SK-MEL-5 (cell line): ENCODE data around the gene DCAF4L1. TPM values are rescaled to one million over a fixed set of nuclear protein-coding genes. Genes with fewer than 3 reads are reported as not detected.
A peak's percentile ranks its signal among the peaks of the same experiment; 100 is the strongest.

Source experiments
- DNase-seq: peaks from one replicate; pipeline ENCODE4 v3.0.0-alpha.2; 2016; ENCODE audit warnings: low read depth, low spot score
- in situ Hi-C: cut with HindIII; loops from 2 replicates; pipeline ENCODE4 v1.10.0; 2016; ENCODE audit warnings: low sequenced_read_pairs, high pct_unique_total_duplicates, low pct_unique_long_range_greater_than_20kb
- polyA plus RNA-seq, 2 experiments: library from polyadenylated mRNA; depleted of rRNA; stranded (reverse); fragments of >200 nt; gene quantifications; 2 replicates each; pipeline ENCODE4 v1.2.3, GENCODE V29; 2015
- total RNA-seq: library from RNA; depleted of rRNA; stranded (reverse); fragments of >200 nt; shearing (Covaris generic); gene quantifications from 2 replicates; pipeline ENCODE4 v1.2.3, GENCODE V29; 2014; rRNA removed

The DCAF4L1 gene, protein sequence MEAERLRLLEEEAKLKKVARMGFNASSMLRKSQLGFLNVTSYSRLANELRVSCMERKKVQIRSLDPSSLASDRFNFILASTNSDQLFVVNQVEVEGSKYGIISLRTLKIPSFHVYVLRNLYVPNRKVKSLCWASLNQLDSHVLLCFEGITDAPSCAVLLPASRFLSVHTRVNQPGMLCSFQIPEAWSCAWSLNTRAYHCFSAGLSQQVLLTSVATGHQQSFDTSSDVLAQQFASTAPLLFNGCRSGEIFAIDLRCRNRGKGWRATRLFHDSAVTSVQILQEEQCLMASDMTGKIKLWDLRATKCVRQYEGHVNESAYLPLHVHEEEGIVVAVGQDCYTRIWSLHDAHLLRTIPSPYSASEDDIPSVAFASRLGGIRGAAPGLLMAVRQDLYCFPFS
- total RNA-seq, result 0.18 and 0.21 TPM in 2 replicates
- 0.05 and 0.07 TPM in 2 replicates for polyA plus RNA-seq (2015; cell fraction: cytosol; rRNA removed)
- polyA plus RNA-seq (2015; cell fraction: nucleus; rRNA removed), result 3.3 and 4.1 TPM in 2 replicates

- in situ Hi-C loops, result no loop called here
- no peak for DNase-seq
These were observed at the start of gene DCAF4L1 for GRCh38 chr4:41981456-41981855. TSS of gene DCAF4L1 (plus strand) at chr4:41981756. CDS start at chr4:41981793, 37 bp downstream.

DNA sequence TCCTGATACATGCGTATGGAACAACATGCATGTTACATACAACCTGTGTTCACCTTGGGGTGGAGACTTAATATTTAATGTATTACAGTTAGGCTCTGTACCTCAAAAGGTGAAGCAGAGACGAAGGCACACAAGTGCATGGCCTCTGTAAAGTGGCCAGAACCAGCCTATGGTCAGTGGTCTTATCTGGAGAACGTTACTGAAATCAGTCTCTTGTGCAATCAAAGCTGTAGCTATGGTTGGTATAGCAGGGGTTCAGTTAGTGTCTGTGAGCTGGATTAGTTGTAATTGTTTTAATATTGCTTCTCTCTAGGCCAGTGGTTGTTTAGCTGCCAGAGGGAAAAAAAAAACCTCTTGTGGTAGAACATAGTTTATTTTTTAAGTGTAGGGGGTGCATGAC is 48.6 kb upstream of the DCAF4L1 start:
- DNase-seq, result no peak
- in situ Hi-C loops, result no loop called here

DNA sequence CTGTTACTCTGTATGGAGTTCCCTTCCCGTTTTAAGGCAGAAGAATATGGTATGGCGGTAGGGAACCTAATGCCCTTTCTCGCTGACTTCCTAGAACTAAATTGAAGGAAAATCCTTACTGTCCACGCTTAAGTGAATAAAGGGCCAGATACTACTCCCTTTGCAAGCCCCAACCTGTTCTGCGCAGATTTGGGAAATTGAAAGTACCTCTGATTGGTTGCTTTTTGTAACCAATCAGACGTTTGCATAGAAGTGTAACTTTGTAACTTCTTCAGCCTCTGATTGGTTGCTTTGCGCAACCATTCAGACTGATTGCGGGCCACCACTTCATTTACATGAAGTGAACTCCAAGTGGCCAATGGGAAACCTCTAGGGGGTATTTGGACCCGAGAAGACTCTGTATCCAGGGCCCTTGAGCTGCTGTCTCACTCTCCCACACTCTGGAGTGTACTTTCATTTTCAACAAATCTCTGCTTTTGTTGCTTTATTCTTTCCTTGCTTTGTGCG is 47.5 kb upstream of the DCAF4L1 start:
- in situ Hi-C loops, result no loop called here
- DNase-seq, result no peak

DNA sequence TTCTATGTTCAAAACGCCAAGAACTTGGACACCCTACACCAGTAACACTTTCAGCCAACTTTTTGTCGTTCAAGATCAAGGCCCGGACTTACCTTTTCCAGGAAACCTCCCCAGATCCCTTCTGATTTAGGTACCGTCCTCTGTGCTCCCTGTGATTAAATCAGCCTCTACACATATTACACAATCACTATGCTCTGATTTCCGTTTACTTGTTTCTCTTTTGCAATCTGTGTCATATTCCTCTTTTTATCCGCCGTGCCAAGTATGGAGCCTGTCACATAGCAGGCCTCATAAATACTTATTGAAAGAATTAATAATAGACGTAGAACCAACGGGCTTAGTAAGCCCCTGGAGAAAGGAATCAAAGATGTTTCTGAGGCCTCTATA is 47.0 kb upstream of the DCAF4L1 start:
- in situ Hi-C loops, result no loop called here

DNA sequence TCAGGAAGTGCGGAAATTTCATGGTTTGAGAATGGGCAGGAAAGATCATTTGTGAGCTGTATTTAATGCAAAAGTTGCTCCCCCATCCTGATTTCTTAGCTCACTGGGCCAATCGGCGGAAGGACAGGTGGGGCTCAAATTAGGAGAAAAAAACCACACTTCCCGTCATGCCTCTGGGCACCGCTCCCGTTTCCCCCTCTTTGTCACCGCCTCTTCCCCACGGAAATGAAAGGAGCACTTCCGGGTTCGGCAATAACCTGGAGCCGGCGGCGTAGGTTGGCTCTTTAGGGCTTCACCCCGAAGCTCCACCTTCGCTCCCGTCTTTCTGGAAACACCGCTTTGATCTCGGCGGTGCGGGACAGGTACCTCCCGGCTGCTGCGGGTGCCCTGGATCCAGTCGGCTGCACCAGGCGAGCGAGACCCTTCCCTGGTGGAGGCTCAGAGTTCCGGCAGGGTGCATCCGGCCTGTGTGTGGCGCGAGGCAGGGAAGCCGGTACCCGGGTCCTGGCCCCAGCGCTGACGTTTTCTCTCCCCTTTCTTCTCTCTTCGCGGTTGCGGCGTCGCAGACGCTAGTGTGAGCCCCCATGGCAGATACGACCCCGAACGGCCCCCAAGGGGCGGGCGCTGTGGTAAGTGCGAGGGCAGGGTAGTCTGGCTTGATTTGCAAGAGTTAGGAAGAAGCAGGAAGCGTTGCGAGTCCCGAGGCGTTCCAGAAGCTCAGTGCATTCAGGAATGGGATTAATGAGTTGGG is 46.5 kb upstream of the DCAF4L1 start, which contains the start of gene TMEM33:
Gene TMEM33 (plus strand): TSS at position 529 of the 751 bp plus-strand sequence. CDS start 56 bp downstream, at position 585.
- DNase-seq, result peak; percentile 92
- in situ Hi-C loops, result no loop called here

More for the DNA sequence above, 47.0 kb upstream of the DCAF4L1 start:
- no peak for DNase-seq

GRCh38 chr4:41935652-41936021 is 45.9 kb upstream of the DCAF4L1 start:
- in situ Hi-C loops, result no loop called here
- peak; percentile 56 for DNase-seq

- DNase-seq, result no peak
- in situ Hi-C loops, result no loop called here
These were observed 42.4 kb upstream of the DCAF4L1 start for GRCh38 chr4:41939016-41939626.

DNA sequence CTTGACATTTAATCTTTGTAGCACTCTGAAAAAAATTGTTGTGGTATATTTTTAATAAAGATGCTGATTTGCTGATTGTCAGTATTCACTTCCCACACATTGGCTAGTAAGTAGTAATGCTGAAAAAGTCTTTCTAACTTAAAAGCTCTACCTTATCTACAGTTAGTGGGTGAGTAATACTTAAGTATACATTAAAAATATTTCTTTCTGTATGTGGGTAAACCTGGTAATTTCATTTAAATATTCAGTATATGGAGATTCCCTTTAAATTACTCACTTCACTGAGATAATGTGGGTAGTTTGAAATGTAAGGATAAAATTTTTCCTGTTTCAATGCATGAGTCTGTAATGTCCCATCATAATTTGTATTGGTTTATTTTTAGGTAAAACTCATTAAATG is 40.7 kb upstream of the DCAF4L1 start:
- in situ Hi-C loops, result no loop called here

GRCh38 chr4:41943506-41943905 is 38.0 kb upstream of the DCAF4L1 start:
- no peak for DNase-seq
- in situ Hi-C loops, result no loop called here

More for the DNA sequence above, 40.7 kb upstream of the DCAF4L1 start:
- no peak for DNase-seq

DNA sequence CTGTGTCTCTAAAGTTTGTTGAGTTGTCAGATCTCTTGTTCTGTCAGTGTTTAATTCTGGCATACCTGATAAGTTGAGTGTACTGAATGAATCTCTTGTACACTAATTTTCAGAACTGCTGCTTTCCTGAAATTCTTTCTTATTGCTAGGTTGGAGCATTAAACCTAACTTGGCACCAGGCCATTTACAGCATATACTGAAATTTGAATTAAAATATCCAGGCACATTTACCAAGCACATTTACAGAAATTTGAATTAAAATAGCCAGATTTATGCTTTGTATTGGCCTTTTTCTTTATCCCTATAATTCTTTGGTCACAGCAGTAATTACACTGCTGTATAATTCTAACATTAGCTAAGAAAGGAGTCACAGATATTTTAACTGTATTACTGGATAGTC is 37.5 kb upstream of the DCAF4L1 start:
- in situ Hi-C loops, result no loop called here

DNA sequence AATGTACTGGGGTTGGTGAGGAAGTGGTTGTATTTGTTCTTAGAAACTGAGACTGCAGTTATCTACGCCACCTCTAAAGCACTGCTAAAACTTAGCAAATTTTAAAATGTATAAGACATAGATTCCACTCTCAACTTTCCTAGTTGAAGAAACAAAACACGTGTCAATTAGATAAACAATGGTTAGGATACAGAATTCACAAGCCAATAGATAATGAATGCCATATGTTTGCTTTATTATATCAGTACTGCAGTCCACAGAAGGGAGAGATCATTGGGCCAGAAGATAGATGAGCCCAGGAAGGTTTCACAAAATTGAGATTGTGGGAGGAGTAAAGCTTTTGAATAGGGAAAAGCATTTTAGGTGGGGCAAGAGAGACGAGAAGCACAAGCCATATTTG is 32.0 kb upstream of the DCAF4L1 start:
- no peak for DNase-seq
- in situ Hi-C loops, result no loop called here

More for the DNA sequence above, 37.5 kb upstream of the DCAF4L1 start:
- no peak for DNase-seq

- in situ Hi-C loops, result no loop called here
- DNase-seq, result peak; percentile 57
These were observed 23.9 kb upstream of the DCAF4L1 start for GRCh38 chr4:41957634-41958033.

DNA sequence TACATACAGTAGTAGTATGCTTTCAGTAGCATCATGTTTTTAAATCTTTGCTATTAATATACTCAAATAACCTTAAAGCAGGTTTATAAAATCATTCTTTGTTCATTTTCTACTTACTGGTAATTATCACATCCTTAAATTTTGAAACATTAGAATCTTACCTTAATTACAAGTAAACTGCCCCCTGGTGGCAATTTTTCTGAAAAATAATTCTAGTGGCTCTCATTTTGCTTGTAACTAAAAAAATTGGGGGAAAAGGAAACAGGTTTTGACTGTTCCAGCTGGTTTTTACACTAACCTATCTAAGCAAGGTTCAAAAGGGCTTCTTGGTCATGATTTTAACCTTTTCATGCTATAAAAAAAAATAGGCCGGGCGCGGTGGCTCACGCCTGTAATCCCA is 18.5 kb upstream of the DCAF4L1 start:
- DNase-seq, result peak; percentile 30
- in situ Hi-C loops, result no loop called here

DNA sequence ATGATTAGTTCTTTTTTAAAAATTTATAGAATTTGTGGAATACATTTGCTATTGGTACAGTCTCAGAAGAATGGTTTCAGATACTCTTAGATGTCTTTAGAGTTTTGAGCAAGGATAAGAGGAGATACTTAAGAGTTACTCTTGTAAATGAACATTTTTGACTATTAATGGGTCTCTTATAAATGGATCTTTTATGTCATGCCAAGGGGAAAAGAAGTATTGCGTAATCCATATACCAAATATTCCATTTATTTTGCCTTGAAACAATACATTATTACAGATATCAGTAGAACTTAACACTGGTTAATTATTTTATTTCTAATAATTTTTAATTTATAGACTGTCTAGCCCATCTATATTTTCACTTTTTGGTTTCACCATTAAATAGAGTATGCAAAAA is 17.2 kb upstream of the DCAF4L1 start:
- DNase-seq, result no peak
- in situ Hi-C loops, result no loop called here

GRCh38 chr4:41967392-41967791 is 14.2 kb upstream of the DCAF4L1 start:
- DNase-seq, result no peak
- in situ Hi-C loops, result no loop called here

- in situ Hi-C loops, result no loop called here
- DNase-seq, result no peak
These were observed 11.9 kb upstream of the DCAF4L1 start for GRCh38 chr4:41969671-41970070.

DNA sequence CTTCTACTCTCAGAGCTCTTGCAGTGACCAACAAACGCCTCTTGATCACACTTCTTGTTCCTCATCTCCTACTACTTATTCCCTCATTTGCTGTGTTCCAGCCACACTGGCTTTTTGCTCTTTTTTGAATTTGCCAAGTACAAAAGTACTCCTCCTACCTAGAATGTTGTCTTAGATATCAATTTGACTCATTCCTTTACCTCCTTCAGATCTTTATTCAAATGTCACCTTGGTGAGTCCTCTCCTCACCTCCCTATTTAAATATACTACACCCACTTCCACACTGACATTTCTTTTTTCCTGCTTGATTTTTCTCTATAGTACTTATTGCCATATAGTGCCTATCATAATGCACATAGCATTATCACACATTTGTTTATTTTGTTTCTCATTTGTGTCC is 6.2 kb upstream of the DCAF4L1 start:
- in situ Hi-C loops, result no loop called here

More for the DNA sequence above, 6.2 kb upstream of the DCAF4L1 start:
- DNase-seq, result no peak
